ENCODE data around the gene PRKCD. TPM values are rescaled to one million over a fixed set of nuclear protein-coding genes. Genes with fewer than 3 reads are reported as not detected.

PRKCD gene
- total and polyA plus RNA-seq, 7 donors: 3.5 to 169 (median 12.1) TPM

GRCh38 chr3:53130179-53131061, 30.6 kb upstream of the PRKCD start, which contains the start of gene RFT1:
Gene RFT1, minus strand, starts transcription at chr3:53130435. Its CDS starts 35 bp downstream, at chr3:53130400.
- H3K27me3 ChIP-seq: no peaks in the 10 kb centered on the region
- no peaks in the 10 kb centered on the region for H3K9me3 ChIP-seq
- peak within 1 kb of the TSS; percentile 69 to 82 (median 82) for H3K4me3 ChIP-seq
- DNase-seq: peak; percentile 99
- peak within 1 kb of the TSS; percentile 84 to 91 (median 90) for H3K27ac ChIP-seq
- H3K4me1 ChIP-seq: peaks cover 0 to 22% (median 18%) of the 10 kb centered on the region in 4 donors
- intact Hi-C loops (cut with DNase I): loop anchor here (2.0 kb wide), 1 partner anchor 30 kb away; the partner anchor contains the start of gene PRKCD
- TF ChIP-seq CTCF (IDR thresholded peaks at IDR 0.05): no peak
- peak; percentile 52 to 59 for TF ChIP-seq POLR2A (IDR thresholded peaks at IDR 0.05)
- TF ChIP-seq POLR2AphosphoS5 (IDR thresholded peaks at IDR 0.05): peak; percentile 61 to 89 (median 80)
- peaks cover 0 to 14% (median 1%) of the 10 kb centered on the region in 4 donors for H3K36me3 ChIP-seq
- 2 to 3% methylated on average over 41 of the region's 41 CpGs for WGBS, 2 donors

GRCh38 chr3:53131096-53131495, 29.9 kb upstream of the PRKCD start:
- H3K27me3 ChIP-seq: no peaks in the 10 kb centered on the region
- peak overlapping the region; percentile 84 to 91 (median 90) for H3K27ac ChIP-seq
- intact Hi-C loops (cut with DNase I): loop anchor here (2.0 kb wide), 1 partner anchor 30 kb away; the partner anchor contains the start of gene PRKCD
- H3K4me1 ChIP-seq: peaks cover 0 to 22% (median 18%) of the 10 kb centered on the region in 4 donors
- 80 to 93% methylated on average over 4 of the region's 4 CpGs for WGBS, 2 donors
- no peak for DNase-seq
- peaks cover 0 to 7% (median 0%) of the 10 kb centered on the region in 4 donors for H3K36me3 ChIP-seq
- H3K9me3 ChIP-seq: no peaks in the 10 kb centered on the region
- H3K4me3 ChIP-seq: peak overlapping the region in 2 of 4 donors; percentile 69 to 82
- TF ChIP-seq POLR2AphosphoS5 (IDR thresholded peaks at IDR 0.05) (no peak), POLR2A (IDR thresholded peaks at IDR 0.05) (no peak), EP300 (IDR thresholded peaks at IDR 0.05) (no peak), CTCF (IDR thresholded peaks at IDR 0.05) (no peak)

GRCh38 chr3:53132347-53132746, 28.7 kb upstream of the PRKCD start:
- Histone ChIP-seq H3K4me3 (no peak overlapping the region), H3K27me3 (no peaks in the 10 kb centered on the region), H3K4me1 (peaks cover 0 to 22% (median 18%) of the 10 kb centered on the region in 4 donors), H3K27ac (no peak overlapping the region), H3K9me3 (no peaks in the 10 kb centered on the region), H3K36me3 (no peaks in the 10 kb centered on the region)
- no peak for TF ChIP-seq POLR2AphosphoS5 (IDR thresholded peaks at IDR 0.05)
- no peak for TF ChIP-seq POLR2A (IDR thresholded peaks at IDR 0.05)
- TF ChIP-seq EP300 (IDR thresholded peaks at IDR 0.05): no peak
- no peak for TF ChIP-seq CTCF (IDR thresholded peaks at IDR 0.05)
- intact Hi-C loops (cut with DNase I): no loop called here
- 52 to 83% methylated on average over 5 of the region's 5 CpGs for WGBS, 2 donors
- no peak for DNase-seq

- Histone ChIP-seq H3K4me3 (no peak overlapping the region), H3K27me3 (no peaks in the 10 kb centered on the region), H3K9me3 (no peaks in the 10 kb centered on the region), H3K4me1 (peaks cover 0 to 12% (median 9%) of the 10 kb centered on the region in 4 donors), H3K36me3 (no peaks in the 10 kb centered on the region), H3K27ac (no peak overlapping the region)
- intact Hi-C loops (cut with DNase I): loop anchor here (2.0 kb wide), 1 partner anchor 62 kb away; no protein-coding TSS in a partner anchor
- peak; percentile 76 for DNase-seq
- WGBS, 2 donors: 9 to 28% methylated on average over 6 of the region's 6 CpGs
- TF ChIP-seq CTCF (IDR thresholded peaks at IDR 0.05) (peak in 3 of 4 experiments; percentile 11 to 68 (median 63)), EP300 (IDR thresholded peaks at IDR 0.05) (no peak)
Measured at GRCh38 chr3:53134631-53135232, 26.3 kb upstream of the PRKCD start.

Measured in sigmoid colon (tissue), 7 donors.